HCT116 (cell line): ENCODE measurements around the gene CSNK2A1. TPM values are rescaled to one million over a fixed set of nuclear protein-coding genes. Genes with fewer than 3 reads are reported as not detected.
A peak's percentile ranks its signal among the peaks of the same experiment; 100 is the strongest.

Experiments
- ATAC-seq: fragments of 200-7000 bp; cut with Tn5 transposase; 2 replicates; pipeline ENCODE4 v1.9.1; 2020; ENCODE audit warnings: mild to moderate bottlenecking, moderate library complexity
- BruUV-seq: library from RNA; stranded (reverse); fragments of 400-500 nt; replicated peaks from 2 replicates; lab custom pipeline; 2021; lab: Mats Ljungman, UMichigan
- CTCF ChIA-PET: fragments of 300-600 bp; sonication (Branson Sonifier 250); formaldehyde crosslinking; loops from one replicate; lab custom pipeline; 2021; ENCODE audit warnings: antibody characterized with exemption; lab: Charles Lee
- POLR2A ChIA-PET: fragments of 300-600, 350-600 bp; sonication (Branson Sonifier 250); formaldehyde crosslinking; loops from one replicate; lab custom pipeline; 2021; ENCODE audit warnings: antibody characterized with exemption; lab: Charles Lee
- RAD21 ChIA-PET, 2 experiments: fragments of 300-600 bp; sonication (Branson Sonifier 250); formaldehyde crosslinking; loops; one replicate each; lab custom pipeline; 2023; ENCODE audit warnings: low total read pairs in 2 of 2; ENCODE audit not compliant: uncharacterized antibody in 2 of 2, unreplicated experiment in 2 of 2, low non-redundant PET in 1 of 2; lab: Charles Lee
- DNase-seq: peaks from one replicate; pipeline ENCODE4 v3.0.0-alpha.2; 2010; ENCODE audit warnings: low read depth, low spot score
- H2AFZ ChIP-seq: fragments of 200-600 bp; shearing (Covaris generic), sonication (generic); 2 replicates; pipeline ENCODE4 v1.6.1; 2017; ENCODE audit warnings: low read depth, mixed run types, mixed read lengths, antibody characterized with exemption, low read length; ENCODE audit not compliant: poor library complexity, severe bottlenecking
- H3K27ac ChIP-seq: 2 replicates; pipeline ENCODE4 v1.5.1; 2012; ENCODE audit warnings: low read depth, low read length
- H3K27me3 ChIP-seq: fragments of 200-600 bp; sonication (generic); 2 replicates; pipeline ENCODE4 v1.6.1; 2016; ENCODE audit warnings: mixed run types, low read length, mixed read lengths; ENCODE audit not compliant: insufficient read depth
- H3K36me3 ChIP-seq, 2 experiments: fragments of 200-500 bp in 1 of 2; fragments of 200-600 bp in 1 of 2; sonication (Bioruptor generic) in 1 of 2; sonication (generic) in 1 of 2; 2 replicates each; pipeline versions ENCODE4 v1.5.1 to v1.6.1; 2014 to 2016; ENCODE audit warnings: low read length in 2 of 2, inconsistent platforms in 1 of 2, mixed read lengths in 1 of 2, mixed run types in 1 of 2; ENCODE audit not compliant: insufficient read depth in 2 of 2, control insufficient read depth in 1 of 2
- H3K4me1 ChIP-seq, 2 experiments: fragments of 200-600 bp in 1 of 2; sonication (generic) in 1 of 2; 2 replicates each; pipeline versions ENCODE4 v1.5.1 to v1.6.1; 2012 to 2017; ENCODE audit warnings: low read length in 2 of 2, inconsistent platforms in 1 of 2, mild to moderate bottlenecking in 1 of 2, mixed read lengths in 1 of 2, mixed run types in 1 of 2, moderate library complexity in 1 of 2; ENCODE audit not compliant: insufficient read depth in 2 of 2, control insufficient read depth in 1 of 2
- H3K4me2 ChIP-seq: fragments of 200-600 bp; sonication (generic); 2 replicates; pipeline ENCODE4 v1.6.1; 2017; ENCODE audit warnings: mixed run types, low read length, mixed read lengths
- H3K4me3 ChIP-seq, 2 experiments: fragments of 200-600 bp in 1 of 2; sonication (generic) in 1 of 2; replicated peaks in 1 of 2; 2 replicates each; pipeline ENCODE4 v1.5.1; 2011 to 2016; ENCODE audit warnings: low read length in 2 of 2, control low read depth in 1 of 2, low read depth in 1 of 2, mild to moderate bottlenecking in 1 of 2, mixed read lengths in 1 of 2, mixed run types in 1 of 2
- H3K79me2 ChIP-seq: fragments of 200-600 bp; sonication (generic); 2 replicates; pipeline ENCODE4 v1.6.1; 2017; ENCODE audit warnings: mild to moderate bottlenecking, mixed run types, low read length, moderate library complexity, mixed read lengths; ENCODE audit not compliant: insufficient read depth
- H3K9ac ChIP-seq: fragments of 200-600 bp; sonication (generic); 2 replicates; pipeline ENCODE4 v1.6.1; 2016; ENCODE audit warnings: low read length, mixed read lengths
- H3K9me2 ChIP-seq: fragments of 200-600 bp; sonication (generic), shearing (Covaris generic); 2 replicates; pipeline ENCODE4 v1.6.1; 2017; ENCODE audit warnings: mixed run types, mild to moderate bottlenecking, moderate library complexity; ENCODE audit not compliant: insufficient read depth
- H3K9me3 ChIP-seq, 2 experiments: fragments of 200-500 bp in 1 of 2; fragments of 200-600 bp in 1 of 2; sonication (Bioruptor generic) in 1 of 2; sonication (generic) in 1 of 2; 2 replicates each; pipeline ENCODE4 v1.6.1; 2014 to 2017; ENCODE audit warnings: low read length in 2 of 2, mixed read lengths in 2 of 2, inconsistent platforms in 1 of 2, low read depth in 1 of 2, mild to moderate bottlenecking in 1 of 2, mixed run types in 1 of 2, moderate library complexity in 1 of 2; ENCODE audit not compliant: control insufficient read depth in 1 of 2, insufficient read depth in 1 of 2
- H4K20me1 ChIP-seq: fragments of 200-600 bp; sonication (generic), shearing (Covaris generic); 2 replicates; pipeline ENCODE4 v1.6.1; 2017; ENCODE audit warnings: mixed run types, mild to moderate bottlenecking, moderate library complexity; ENCODE audit not compliant: insufficient read depth
- CBX3 ChIP-seq: IDR thresholded peaks from 2 replicates; pipeline ENCODE4 v1.6.1; 2012; ENCODE audit warnings: low read depth
- CEBPB ChIP-seq: IDR thresholded peaks from 2 replicates; pipeline ENCODE4 v1.6.1; 2012; ENCODE audit warnings: low read depth
- EGR1 ChIP-seq: IDR thresholded peaks from 2 replicates; pipeline ENCODE4 v1.6.1; 2012; ENCODE audit warnings: low read depth
- EZH2phosphoT487 ChIP-seq: fragments of 200-600 bp; IDR thresholded peaks from 2 replicates; pipeline ENCODE4 v1.6.1; 2018; ENCODE audit warnings: antibody characterized with exemption, borderline replicate concordance
- FOSL1 ChIP-seq: IDR thresholded peaks from 2 replicates; pipeline ENCODE4 v1.6.1; 2012; ENCODE audit warnings: low read depth
- JUND ChIP-seq: IDR thresholded peaks from 2 replicates; pipeline ENCODE4 v1.6.1; 2012
- POLR2AphosphoS5 ChIP-seq: IDR thresholded peaks from 2 replicates; pipeline ENCODE4 v1.6.1; 2011; ENCODE audit warnings: mild to moderate bottlenecking, low read depth, low read length, moderate library complexity
- SP1 ChIP-seq: IDR thresholded peaks from 2 replicates; pipeline ENCODE4 v1.6.1; 2012; ENCODE audit warnings: low read depth
- YY1 ChIP-seq: IDR thresholded peaks from 2 replicates; pipeline ENCODE4 v1.6.1; 2011; ENCODE audit warnings: low read length, low read depth, moderate library complexity, mild to moderate bottlenecking; ENCODE audit not compliant: insufficient replicate concordance; ENCODE audit errors: extremely low read depth
- intact Hi-C: fragments of 100-400 bp; cut with micrococcal nuclease; formaldehyde crosslinking; loops from 2 replicates; pipeline ENCODE4 v1.10.0; 2022
- total RNA-seq: library from RNA; stranded (reverse); gene quantifications from one replicate; pipeline ENCODE4 v1.2.1, GENCODE V29; 2021; ENCODE audit not compliant: unreplicated experiment
- TF ChIP-seq, protein P1 (sequence below): IDR thresholded peaks from 2 replicates; pipeline ENCODE4 v1.6.1; 2011; ENCODE audit warnings: mild to moderate bottlenecking, low read length, moderate library complexity; ENCODE audit not compliant: insufficient replicate concordance; ENCODE audit errors: extremely low read depth
- TF ChIP-seq, protein P2 (sequence below): IDR thresholded peaks from 2 replicates; pipeline ENCODE4 v1.6.1; 2012
- TF ChIP-seq, protein P3 (sequence below): IDR thresholded peaks from 2 replicates; pipeline ENCODE4 v1.6.1; 2012; ENCODE audit warnings: low read depth
- TF ChIP-seq, protein P4 (sequence below): IDR thresholded peaks from 2 replicates; pipeline ENCODE4 v1.6.1; 2012
- TF ChIP-seq, protein P5 (sequence below), 3 experiments: fragments of 200-600 bp in 1 of 3; sonication (generic) in 1 of 3; IDR thresholded peaks in 2 of 3; conservative IDR thresholded peaks in 1 of 3; 2 replicates each; pipeline ENCODE4 v1.5.1; 2012 to 2017; ENCODE audit warnings: low read depth in 2 of 3, low read length in 2 of 3, antibody characterized with exemption in 1 of 3, borderline replicate concordance in 1 of 3, control low read depth in 1 of 3, mild to moderate bottlenecking in 1 of 3, mixed read lengths in 1 of 3, mixed run types in 1 of 3, moderate library complexity in 1 of 3; ENCODE audit not compliant: insufficient read depth in 1 of 3

CSNK2A1 gene
- total RNA-seq, 1 experiment from 2014 or later = 284 TPM

DNA sequence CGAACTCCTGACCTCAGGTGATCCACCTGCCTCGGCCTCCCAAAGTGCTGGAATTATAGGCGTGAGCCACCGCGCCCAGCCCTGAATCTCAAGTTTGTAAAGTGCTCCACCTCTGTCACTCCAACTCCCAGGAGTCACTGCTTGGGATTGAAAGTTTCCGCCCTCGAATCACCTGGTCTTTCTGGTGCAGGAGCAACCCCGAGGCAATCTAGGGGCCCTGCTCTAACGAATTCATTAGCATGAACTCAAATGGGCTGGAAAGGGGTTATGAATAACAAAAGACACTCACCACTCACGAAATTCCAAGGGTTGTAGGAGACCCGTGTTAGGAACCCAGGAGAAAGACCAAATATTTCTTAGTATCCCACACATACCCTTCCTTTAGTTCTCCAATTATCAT lies 109.4 kb downstream of the CSNK2A1 start (continued):
- TF ChIP-seq, protein P1, sequence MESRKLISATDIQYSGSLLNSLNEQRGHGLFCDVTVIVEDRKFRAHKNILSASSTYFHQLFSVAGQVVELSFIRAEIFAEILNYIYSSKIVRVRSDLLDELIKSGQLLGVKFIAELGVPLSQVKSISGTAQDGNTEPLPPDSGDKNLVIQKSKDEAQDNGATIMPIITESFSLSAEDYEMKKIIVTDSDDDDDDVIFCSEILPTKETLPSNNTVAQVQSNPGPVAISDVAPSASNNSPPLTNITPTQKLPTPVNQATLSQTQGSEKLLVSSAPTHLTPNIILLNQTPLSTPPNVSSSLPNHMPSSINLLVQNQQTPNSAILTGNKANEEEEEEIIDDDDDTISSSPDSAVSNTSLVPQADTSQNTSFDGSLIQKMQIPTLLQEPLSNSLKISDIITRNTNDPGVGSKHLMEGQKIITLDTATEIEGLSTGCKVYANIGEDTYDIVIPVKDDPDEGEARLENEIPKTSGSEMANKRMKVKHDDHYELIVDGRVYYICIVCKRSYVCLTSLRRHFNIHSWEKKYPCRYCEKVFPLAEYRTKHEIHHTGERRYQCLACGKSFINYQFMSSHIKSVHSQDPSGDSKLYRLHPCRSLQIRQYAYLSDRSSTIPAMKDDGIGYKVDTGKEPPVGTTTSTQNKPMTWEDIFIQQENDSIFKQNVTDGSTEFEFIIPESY = no peak

DNA sequence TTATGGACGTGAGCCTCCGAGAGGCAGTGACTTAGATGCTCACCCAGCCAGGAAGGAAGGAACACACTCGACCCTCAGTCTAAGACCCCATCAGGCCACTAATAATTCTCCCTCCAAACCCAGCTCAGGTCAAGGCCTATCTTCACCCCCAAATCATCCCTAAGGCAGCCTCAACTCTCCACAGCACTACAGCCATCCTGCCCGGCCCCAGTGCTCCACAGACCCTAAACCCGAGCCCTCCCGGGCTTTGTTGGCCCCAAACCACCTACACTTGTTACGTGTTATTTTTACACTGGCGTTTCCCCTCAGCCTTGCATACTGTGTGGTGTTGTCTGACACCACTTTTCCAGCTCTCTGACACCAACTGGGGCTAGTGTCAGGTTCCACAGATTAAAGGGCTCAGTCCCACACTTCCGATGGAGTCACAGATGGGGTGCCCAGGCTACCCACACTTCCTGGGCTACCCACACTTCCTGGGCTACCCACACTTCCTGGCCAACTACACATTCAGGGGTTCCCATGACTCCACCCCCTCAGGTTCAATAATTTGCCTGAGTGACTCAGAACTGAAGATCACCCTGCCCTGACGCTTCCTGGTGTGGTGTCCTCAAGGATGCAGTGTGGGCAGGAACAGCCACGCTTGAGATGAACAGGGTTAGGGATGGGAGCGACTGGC lies 110.2 kb downstream of the CSNK2A1 start:
- intact Hi-C loops = no loop called here
- no peaks in the 10 kb centered on the region for H3K9me3 ChIP-seq
- peaks cover 8 to 25% of the 10 kb centered on the region in 2 experiments; a peak in 3 of 4 replicates for H3K36me3 ChIP-seq
- H3K4me1 ChIP-seq = peaks cover 0 to 5% of the 10 kb centered on the region in 2 experiments; a peak in 1 of 4 replicates
- no peak overlapping the region for H2AFZ ChIP-seq
- H3K4me3 ChIP-seq = no peak overlapping the region
- H3K27me3 ChIP-seq = no peaks in the 10 kb centered on the region
- no peaks in the 10 kb centered on the region for H3K79me2 ChIP-seq
- DNase-seq = no peak
- H3K27ac ChIP-seq = no peak overlapping the region
- no peak overlapping the region for H3K9ac ChIP-seq
- no peaks in the 10 kb centered on the region for H3K9me2 ChIP-seq
- ATAC-seq = no peak
- CTCF ChIA-PET = interaction anchor here (0.8 kb wide), 1 partner anchor 306 kb away, joined by 3 read pairs; no protein-coding TSS in a partner anchor
- H4K20me1 ChIP-seq = no peaks in the 10 kb centered on the region
- POLR2A ChIA-PET = no interaction called here
- no peak overlapping the region for H3K4me2 ChIP-seq
- TSS peak; percentile 27 for BruUV-seq
- RAD21 ChIA-PET = no interaction called here
- TF ChIP-seq CBX3 = no peak
- TF ChIP-seq CEBPB = no peak
- TF ChIP-seq FOSL1 = no peak
- TF ChIP-seq SP1 = no peak
- peak; percentile 70 for TF ChIP-seq POLR2AphosphoS5
- no peak for TF ChIP-seq YY1
- TF ChIP-seq, protein P2, sequence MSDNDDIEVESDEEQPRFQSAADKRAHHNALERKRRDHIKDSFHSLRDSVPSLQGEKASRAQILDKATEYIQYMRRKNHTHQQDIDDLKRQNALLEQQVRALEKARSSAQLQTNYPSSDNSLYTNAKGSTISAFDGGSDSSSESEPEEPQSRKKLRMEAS = no peak
- TF ChIP-seq, protein P3, sequence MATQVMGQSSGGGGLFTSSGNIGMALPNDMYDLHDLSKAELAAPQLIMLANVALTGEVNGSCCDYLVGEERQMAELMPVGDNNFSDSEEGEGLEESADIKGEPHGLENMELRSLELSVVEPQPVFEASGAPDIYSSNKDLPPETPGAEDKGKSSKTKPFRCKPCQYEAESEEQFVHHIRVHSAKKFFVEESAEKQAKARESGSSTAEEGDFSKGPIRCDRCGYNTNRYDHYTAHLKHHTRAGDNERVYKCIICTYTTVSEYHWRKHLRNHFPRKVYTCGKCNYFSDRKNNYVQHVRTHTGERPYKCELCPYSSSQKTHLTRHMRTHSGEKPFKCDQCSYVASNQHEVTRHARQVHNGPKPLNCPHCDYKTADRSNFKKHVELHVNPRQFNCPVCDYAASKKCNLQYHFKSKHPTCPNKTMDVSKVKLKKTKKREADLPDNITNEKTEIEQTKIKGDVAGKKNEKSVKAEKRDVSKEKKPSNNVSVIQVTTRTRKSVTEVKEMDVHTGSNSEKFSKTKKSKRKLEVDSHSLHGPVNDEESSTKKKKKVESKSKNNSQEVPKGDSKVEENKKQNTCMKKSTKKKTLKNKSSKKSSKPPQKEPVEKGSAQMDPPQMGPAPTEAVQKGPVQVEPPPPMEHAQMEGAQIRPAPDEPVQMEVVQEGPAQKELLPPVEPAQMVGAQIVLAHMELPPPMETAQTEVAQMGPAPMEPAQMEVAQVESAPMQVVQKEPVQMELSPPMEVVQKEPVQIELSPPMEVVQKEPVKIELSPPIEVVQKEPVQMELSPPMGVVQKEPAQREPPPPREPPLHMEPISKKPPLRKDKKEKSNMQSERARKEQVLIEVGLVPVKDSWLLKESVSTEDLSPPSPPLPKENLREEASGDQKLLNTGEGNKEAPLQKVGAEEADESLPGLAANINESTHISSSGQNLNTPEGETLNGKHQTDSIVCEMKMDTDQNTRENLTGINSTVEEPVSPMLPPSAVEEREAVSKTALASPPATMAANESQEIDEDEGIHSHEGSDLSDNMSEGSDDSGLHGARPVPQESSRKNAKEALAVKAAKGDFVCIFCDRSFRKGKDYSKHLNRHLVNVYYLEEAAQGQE = no peak
- TF ChIP-seq, protein P4, sequence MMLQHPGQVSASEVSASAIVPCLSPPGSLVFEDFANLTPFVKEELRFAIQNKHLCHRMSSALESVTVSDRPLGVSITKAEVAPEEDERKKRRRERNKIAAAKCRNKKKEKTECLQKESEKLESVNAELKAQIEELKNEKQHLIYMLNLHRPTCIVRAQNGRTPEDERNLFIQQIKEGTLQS = no peak
- TF ChIP-seq EGR1 = no peak
- TF ChIP-seq, protein P5, sequence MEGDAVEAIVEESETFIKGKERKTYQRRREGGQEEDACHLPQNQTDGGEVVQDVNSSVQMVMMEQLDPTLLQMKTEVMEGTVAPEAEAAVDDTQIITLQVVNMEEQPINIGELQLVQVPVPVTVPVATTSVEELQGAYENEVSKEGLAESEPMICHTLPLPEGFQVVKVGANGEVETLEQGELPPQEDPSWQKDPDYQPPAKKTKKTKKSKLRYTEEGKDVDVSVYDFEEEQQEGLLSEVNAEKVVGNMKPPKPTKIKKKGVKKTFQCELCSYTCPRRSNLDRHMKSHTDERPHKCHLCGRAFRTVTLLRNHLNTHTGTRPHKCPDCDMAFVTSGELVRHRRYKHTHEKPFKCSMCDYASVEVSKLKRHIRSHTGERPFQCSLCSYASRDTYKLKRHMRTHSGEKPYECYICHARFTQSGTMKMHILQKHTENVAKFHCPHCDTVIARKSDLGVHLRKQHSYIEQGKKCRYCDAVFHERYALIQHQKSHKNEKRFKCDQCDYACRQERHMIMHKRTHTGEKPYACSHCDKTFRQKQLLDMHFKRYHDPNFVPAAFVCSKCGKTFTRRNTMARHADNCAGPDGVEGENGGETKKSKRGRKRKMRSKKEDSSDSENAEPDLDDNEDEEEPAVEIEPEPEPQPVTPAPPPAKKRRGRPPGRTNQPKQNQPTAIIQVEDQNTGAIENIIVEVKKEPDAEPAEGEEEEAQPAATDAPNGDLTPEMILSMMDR (IDR thresholded peaks at IDR 0.05 in 2 of 3, conservative IDR thresholded peaks at IDR 0.05 in 1 of 3; ENCODE audit: borderline replicate concordance in 1 of 3, insufficient read depth in 1 of 3, low read depth in 2 of 3, low read length in 2 of 3) = no peak
- TF ChIP-seq JUND = peak; percentile 32
- TF ChIP-seq EZH2phosphoT487 = no peak
